C4-2B (cell line): ENCODE measurements around the gene CEP68.

Experiments
- CTCF ChIP-seq: fragments of 450-650 bp; conservative IDR thresholded peaks from 2 replicates; pipeline ENCODE4 v1.5.1; 2017; ENCODE audit warnings: mild to moderate bottlenecking
- ZFX ChIP-seq: fragments of 450-650 bp; IDR thresholded peaks from 2 replicates; pipeline ENCODE4 v1.6.1; 2017

GRCh38 chr2:65093211-65093610 is 37.0 kb downstream of the CEP68 start:
- no peak for TF ChIP-seq CTCF
- TF ChIP-seq ZFX, result no peak
